Measurements from ENCODE around the gene CTCF. TPM values are rescaled to one million over a fixed set of nuclear protein-coding genes. Genes with fewer than 3 reads are reported as not detected.

CTCF gene
- total and polyA plus RNA-seq, 10 of the 15 experiments (the other 5 are each of a cell fraction or from before 2014, with no cell fraction given): 9.1 to 55.0 (median 41.8) TPM

- no peak for TF ChIP-seq SKIL (IDR thresholded peaks at IDR 0.05; ENCODE audit: low read depth, poor library complexity, severe bottlenecking)
Measured at GRCh38 chr16:67628216-67628615, 65.9 kb downstream of the CTCF start (continued).

GRCh38 chr16:67632415-67633172 lies 70.3 kb downstream of the CTCF start:
- Histone ChIP-seq H3K27ac (ENCODE audit: control insufficient read depth, insufficient read depth) (no peak overlapping the region), H3K9ac (ENCODE audit: control insufficient read depth, insufficient read depth, low read length) (no peak overlapping the region), H4K20me1 (ENCODE audit: control insufficient read depth, insufficient read depth) (no peaks in the 10 kb centered on the region), H3K4me3 (no peak overlapping the region), H3K4me2 (ENCODE audit: control insufficient read depth, insufficient read depth) (no peak overlapping the region), H3K4me1 (ENCODE audit: control insufficient read depth, insufficient read depth, low read length) (no peaks in the 10 kb centered on the region), H3K79me2 (ENCODE audit: control insufficient read depth, insufficient read depth, low read length) (no peaks in the 10 kb centered on the region), H2AFZ (ENCODE audit: control insufficient read depth, low read depth, low read length) (no peak overlapping the region), H3K27me3 (replicated peaks in 1 of 2; ENCODE audit: control insufficient read depth in 2 of 2, insufficient read depth in 2 of 2, low read length in 1 of 2) (no peaks in the 10 kb centered on the region), H3K9me3 (replicated peaks; ENCODE audit: control insufficient read depth, insufficient read depth, low read length) (no peaks in the 10 kb centered on the region), H3K36me3 (ENCODE audit: control insufficient read depth in 2 of 2, insufficient read depth in 2 of 2, low read length in 1 of 2) (peaks cover 16 to 42% of the 10 kb centered on the region in 2 experiments)
- SMC1A ChIA-PET (ENCODE audit: uncharacterized antibody, unreplicated experiment): interaction anchor here (0.7 to 1.2 kb wide), 2 partner anchors 10 to 111 kb away, joined by 3 read pairs; no protein-coding TSS in a partner anchor
- CTCF ChIA-PET: interaction anchor here (0.7 to 1.3 kb wide), 3 partner anchors 11 to 86 kb away, joined by 3 to 4 read pairs (median 3); no protein-coding TSS in a partner anchor
- POLR2A ChIA-PET: no interaction called here
- ATAC-seq (no peak), DNase-seq (ENCODE audit: low read depth, low spot score) (no peak), FAIRE-seq (no peak)
- WGBS (ENCODE audit: insufficient coverage, insufficient replicate concordance, low lambda C conversion rate, missing lambda C conversion rate): 87% methylated on average over 7 of the region's 7 CpGs
- RAD21 ChIA-PET (ENCODE audit: unreplicated experiment): no interaction called here
- no TSS peak for BruUV-seq (replicated peaks)
- intact Hi-C loops (cut with micrococcal nuclease; ENCODE audit: unreplicated experiment): no loop called here
- in situ Hi-C loops (cut with MboI): no loop called here
- TF ChIP-seq RELA (IDR thresholded peaks at IDR 0.05; ENCODE audit: borderline replicate concordance, partially characterized antibody) (no peak), EED (IDR thresholded peaks at IDR 0.05; ENCODE audit: low read depth) (no peak), STAT3 (IDR thresholded peaks at IDR 0.05; ENCODE audit: low read depth, low read length) (no peak), RCOR1 (conservative IDR thresholded peaks at IDR 0.05; ENCODE audit: low read depth, low read length) (no peak), ZNF687 (IDR thresholded peaks at IDR 0.05) (no peak), PRDM15 (CRISPR knock-in tag; IDR thresholded peaks at IDR 0.05) (no peak), CHD2 (IDR thresholded peaks at IDR 0.05; ENCODE audit: borderline replicate concordance, low read depth, low read length) (no peak), CHD1 (IDR thresholded peaks at IDR 0.05; ENCODE audit: low read depth, low read length) (no peak)
